NCI-H69 (cell line): ENCODE data around the gene USP16.

Source experiments
- DNase-seq: peaks from one replicate; lab custom pipeline; 2025; lab: John Stamatoyannopoulos, UW

Gene USP16

GRCh38 chr21:29033871-29034270, 9.4 kb downstream of the USP16 start:
- no peak for DNase-seq

- no peak for DNase-seq
These were observed 10.2 kb downstream of the USP16 start for GRCh38 chr21:29034678-29035077.

- no peak for DNase-seq
These were observed 27.8 kb downstream of the USP16 start for GRCh38 chr21:29052224-29052623.

- no peak for DNase-seq
These were observed 28.6 kb downstream of the USP16 start for GRCh38 chr21:29053011-29053553.

GRCh38 chr21:29053656-29054055, 29.2 kb downstream of the USP16 start:
- DNase-seq = no peak

- no peak for DNase-seq
These were observed 30.6 kb downstream of the USP16 start for GRCh38 chr21:29055080-29055479.

- DNase-seq = peak; percentile 22
These were observed 31.5 kb downstream of the USP16 start for GRCh38 chr21:29056005-29056404.

GRCh38 chr21:29056538-29057050, 32.1 kb downstream of the USP16 start:
- no peak for DNase-seq

GRCh38 chr21:29064850-29065481, 40.5 kb downstream of the USP16 start:
- DNase-seq = no peak

- DNase-seq = peak; percentile 70
These were observed 48.4 kb downstream of the USP16 start for GRCh38 chr21:29072873-29073221.

GRCh38 chr21:29073222-29074006, 48.9 kb downstream of the USP16 start, which contains the start of gene CCT8:
CCT8 (minus strand) TSS chr21:29073648; CDS start chr21:29073590, 58 bp downstream.
- DNase-seq = peak; percentile 100

GRCh38 chr21:29074007-29074376, 49.5 kb downstream of the USP16 start:
- DNase-seq = peak; percentile 90

GRCh38 chr21:29074783-29075182, 50.3 kb downstream of the USP16 start:
- DNase-seq = peak; percentile 8

- peak; percentile 50 for DNase-seq
These were observed 51.4 kb downstream of the USP16 start for GRCh38 chr21:29075706-29076466.

- DNase-seq = peak; percentile 89
These were observed 52.5 kb downstream of the USP16 start for GRCh38 chr21:29076731-29077640.

- peak; percentile 81 for DNase-seq
These were observed 53.2 kb downstream of the USP16 start for GRCh38 chr21:29077651-29078090.

GRCh38 chr21:29078869-29079767, 54.6 kb downstream of the USP16 start:
- DNase-seq = peak; percentile 56

- DNase-seq = no peak
These were observed 56.0 kb downstream of the USP16 start for GRCh38 chr21:29080454-29080941.

GRCh38 chr21:29082046-29082815, 57.8 kb downstream of the USP16 start:
- no peak for DNase-seq
